ENCODE data around the gene ZNF532.

The ZNF532 gene

GRCh38 chr18:58870621-58871020 is 5.9 kb downstream of the ZNF532 start:
- DNase-seq (ENCODE audit: low read depth) = no peak

DNA sequence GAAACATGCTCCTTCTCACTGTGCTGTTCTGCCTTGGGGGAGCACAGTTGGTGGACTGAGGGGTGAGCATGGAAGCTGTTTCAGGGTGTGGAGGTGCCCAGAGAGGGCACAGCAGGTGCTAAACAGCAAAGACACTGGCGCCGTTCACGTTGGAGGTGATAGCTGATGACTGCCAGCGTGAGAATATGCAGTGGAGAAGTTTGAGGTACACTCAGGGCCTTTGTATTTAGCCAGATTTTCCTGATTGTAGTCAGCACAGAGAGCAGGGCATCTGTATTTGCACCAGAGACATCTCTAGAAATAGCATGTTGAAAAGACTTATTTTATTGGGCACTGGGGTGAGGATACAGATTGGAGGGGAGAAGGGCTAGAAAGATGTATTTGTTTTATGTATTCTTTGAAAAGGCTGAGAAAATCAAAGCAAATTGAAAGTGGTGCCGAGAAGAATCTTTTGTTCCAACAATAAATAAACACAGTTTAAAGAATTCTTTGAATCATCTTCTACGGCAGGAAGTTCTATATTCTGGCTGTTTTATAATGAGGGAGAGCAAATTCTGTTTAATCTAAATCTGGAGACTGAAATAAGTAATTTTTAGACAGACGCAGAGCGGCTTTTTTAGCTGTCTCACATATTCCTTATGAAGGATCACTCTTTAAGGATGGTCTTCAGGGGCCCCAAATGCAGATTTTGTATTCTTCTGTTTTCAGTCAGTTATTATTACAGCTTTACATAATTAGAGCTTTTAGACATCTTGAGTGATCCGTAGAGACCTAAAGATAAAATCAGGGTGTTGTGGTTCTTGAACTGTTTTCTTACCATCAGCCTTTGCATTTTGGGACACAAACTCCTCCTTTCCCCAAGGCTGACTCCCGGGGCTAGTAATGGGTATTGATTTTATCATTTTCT is 7.1 kb downstream of the ZNF532 start:
- DNase-seq (ENCODE audit: low read depth) = no peak

- DNase-seq (ENCODE audit: low read depth) = no peak
Measured at GRCh38 chr18:58878640-58879039, 14.0 kb downstream of the ZNF532 start.

GRCh38 chr18:58881477-58881876 is 16.8 kb downstream of the ZNF532 start:
- DNase-seq (ENCODE audit: low read depth) = no peak

GRCh38 chr18:58882044-58882443 is 17.4 kb downstream of the ZNF532 start:
- DNase-seq (ENCODE audit: low read depth) = no peak

GRCh38 chr18:58882686-58883085 is 18.0 kb downstream of the ZNF532 start:
- no peak for DNase-seq (ENCODE audit: low read depth)

GRCh38 chr18:58884680-58885079 is 20.0 kb downstream of the ZNF532 start:
- no peak for DNase-seq (ENCODE audit: low read depth)

DNA sequence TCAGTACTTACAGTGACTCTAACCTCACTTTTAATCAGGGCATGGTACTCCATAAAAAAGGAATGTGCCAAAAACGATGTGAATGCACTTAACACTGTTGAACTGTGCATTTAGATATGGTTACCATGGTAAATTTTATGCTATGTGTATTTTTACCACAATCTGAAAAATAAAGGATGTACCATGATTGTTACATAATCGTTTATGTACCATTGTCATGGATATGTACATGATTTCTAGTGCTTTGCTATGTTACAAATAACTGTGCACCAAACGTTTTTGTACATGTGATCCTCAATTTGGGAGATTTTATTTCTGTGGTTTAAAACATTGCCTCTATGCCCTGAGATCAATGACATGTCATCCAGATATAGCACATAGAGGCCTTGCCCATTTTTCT is 21.8 kb downstream of the ZNF532 start:
- no peak for DNase-seq (ENCODE audit: low read depth)

GRCh38 chr18:58886864-58887612 is 22.4 kb downstream of the ZNF532 start:
- DNase-seq (ENCODE audit: low read depth) = no peak

DNA sequence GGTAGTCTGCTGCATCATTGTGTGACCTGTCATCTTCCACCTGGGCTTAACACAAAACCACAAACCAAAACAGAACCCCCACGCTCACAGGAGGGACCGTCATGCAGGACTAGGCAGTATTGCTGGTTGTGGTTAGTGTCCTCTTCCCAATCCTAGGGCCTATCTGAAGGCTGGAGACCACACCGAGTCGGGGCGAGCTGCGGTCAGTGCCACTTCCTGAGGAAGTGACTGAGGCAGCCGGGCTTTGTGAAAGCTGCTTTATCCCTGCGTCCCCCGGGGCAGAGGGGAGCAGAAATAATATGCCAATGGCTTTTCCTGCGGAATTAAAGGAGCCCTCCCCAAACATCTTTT is 22.9 kb downstream of the ZNF532 start:
- DNase-seq (ENCODE audit: low read depth) = no peak

DNA sequence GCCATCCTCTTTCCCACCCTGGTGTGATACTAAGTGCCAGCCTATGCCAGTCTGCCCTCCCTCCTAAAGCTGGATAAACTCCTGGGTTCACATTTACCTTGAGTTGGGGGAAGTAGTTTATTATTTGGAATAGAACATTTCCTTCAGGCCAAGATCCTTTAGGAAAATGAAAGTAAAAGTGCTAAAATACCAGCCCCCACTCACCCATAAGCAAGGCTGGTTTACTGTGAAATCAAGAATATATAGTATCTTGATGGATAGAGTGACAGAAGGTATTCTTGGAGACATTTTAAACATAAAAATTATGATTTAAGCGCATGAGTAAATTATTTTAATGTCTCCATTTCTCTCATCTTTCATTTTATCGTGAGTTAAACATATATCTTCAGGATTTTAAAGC is 27.1 kb downstream of the ZNF532 start:
- no peak for DNase-seq (ENCODE audit: low read depth)

GRCh38 chr18:58892488-58892887 is 27.8 kb downstream of the ZNF532 start:
- DNase-seq (ENCODE audit: low read depth) = no peak

DNA sequence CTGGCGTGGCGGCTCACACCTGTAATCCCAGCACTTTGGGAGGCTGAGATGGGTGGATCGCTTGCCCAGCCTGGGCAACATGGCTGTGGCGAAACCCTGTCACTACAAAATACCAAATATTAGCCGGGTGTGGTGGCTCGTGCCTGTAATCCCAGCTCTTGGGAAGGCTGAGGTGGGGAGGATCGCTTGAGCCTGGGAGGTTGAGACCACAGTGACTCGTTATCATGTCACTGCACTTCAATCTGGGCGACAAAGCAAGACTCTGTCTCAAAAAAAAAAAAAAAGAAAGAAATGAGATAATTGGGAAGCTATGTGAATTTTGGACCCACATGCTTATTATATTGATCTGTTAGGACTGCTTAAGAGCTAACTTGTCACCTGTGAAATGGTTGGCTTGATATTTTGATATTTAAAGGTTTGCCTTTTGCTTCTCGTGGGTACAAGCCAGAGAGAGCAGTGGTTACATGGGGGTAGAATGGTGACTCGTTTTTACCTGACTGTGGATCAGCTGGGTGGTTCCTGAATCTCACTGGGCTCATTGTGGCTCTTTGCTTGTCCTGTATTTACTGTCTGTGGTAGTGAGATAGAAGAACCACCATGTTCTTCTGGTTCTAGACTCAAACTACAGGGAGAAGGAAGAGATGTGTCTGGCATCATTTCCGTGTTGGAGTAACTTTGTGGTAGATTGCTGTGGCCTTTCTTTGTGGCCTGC is 28.9 kb downstream of the ZNF532 start:
- DNase-seq (ENCODE audit: low read depth) = no peak

DNA sequence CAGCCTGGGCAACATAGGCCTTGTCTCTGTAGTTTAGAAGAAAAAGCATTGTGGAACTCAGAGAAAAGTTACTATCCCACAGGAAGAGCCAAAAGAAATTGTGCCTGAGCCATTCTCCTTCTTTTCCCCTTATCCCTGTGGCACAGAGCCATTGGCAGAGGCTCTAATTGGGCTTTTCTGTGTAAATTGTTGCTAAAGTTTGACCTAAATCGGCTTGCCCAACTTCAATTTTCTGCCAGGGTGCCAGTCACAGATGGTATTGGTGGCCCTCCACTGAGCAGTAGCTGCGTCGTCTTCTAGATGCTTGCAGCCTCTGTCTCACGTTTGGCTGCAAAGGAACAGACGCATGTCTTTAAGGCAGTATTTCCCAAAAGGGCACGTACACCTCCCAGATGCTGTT is 30.3 kb downstream of the ZNF532 start:
- DNase-seq (ENCODE audit: low read depth) = no peak

GRCh38 chr18:58895385-58895784 is 30.7 kb downstream of the ZNF532 start:
- DNase-seq (ENCODE audit: low read depth) = no peak

DNA sequence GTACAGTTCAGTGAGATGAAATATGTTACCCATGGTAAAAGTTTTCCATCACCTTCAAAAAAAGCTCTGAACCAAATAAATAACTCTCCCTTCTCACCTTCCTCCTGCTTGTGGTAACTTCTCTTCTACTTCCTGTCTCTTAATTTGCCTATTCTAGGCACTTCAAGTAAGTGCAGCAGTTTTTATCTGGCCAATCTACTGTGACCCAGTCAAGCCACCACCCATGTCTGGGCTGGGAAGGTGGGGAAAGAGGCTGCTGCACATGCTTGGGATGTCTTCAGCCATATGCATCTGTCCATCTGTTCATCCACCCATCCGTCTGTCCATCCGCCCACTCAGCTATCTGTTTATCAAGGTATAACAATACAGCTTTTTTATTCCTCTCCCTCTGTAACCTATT is 31.6 kb downstream of the ZNF532 start:
- DNase-seq (ENCODE audit: low read depth) = no peak

DNA sequence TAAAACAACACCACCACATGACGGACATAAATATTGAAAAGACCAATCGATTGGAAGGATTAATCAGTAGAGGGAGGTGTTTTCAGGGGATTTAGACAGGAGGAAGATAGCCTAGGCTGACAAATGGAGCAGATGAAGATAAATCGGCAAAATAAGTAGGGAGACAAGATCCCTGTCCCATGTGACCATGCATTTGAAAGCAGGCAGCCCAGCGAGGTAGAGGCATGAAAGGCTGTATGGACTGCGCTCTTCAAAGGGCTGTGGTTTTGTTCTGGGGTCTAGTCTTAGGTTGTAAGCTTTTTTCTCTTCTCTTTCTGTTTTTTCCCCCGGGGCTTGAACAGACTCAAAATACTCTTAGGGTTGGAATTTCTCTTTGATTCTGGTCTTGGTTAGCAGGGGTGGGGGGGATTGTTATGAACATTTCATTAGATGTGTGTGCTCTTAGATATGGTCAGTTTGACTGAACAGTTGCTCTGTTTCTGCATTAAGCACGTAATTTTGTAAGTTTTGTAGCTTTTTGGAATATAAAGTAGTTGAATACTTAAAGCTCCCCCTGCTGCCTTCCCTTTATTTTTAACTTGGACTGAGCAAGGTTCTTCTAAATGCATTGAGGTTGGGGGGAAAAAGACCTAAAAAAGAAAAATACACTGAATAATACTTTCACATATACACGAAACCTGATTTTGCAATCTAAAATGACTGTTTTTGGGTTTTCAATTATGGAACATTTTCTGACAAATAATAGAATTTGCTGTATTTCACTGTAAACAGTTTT is 32.2 kb downstream of the ZNF532 start:
- DNase-seq (ENCODE audit: low read depth) = no peak

DNA sequence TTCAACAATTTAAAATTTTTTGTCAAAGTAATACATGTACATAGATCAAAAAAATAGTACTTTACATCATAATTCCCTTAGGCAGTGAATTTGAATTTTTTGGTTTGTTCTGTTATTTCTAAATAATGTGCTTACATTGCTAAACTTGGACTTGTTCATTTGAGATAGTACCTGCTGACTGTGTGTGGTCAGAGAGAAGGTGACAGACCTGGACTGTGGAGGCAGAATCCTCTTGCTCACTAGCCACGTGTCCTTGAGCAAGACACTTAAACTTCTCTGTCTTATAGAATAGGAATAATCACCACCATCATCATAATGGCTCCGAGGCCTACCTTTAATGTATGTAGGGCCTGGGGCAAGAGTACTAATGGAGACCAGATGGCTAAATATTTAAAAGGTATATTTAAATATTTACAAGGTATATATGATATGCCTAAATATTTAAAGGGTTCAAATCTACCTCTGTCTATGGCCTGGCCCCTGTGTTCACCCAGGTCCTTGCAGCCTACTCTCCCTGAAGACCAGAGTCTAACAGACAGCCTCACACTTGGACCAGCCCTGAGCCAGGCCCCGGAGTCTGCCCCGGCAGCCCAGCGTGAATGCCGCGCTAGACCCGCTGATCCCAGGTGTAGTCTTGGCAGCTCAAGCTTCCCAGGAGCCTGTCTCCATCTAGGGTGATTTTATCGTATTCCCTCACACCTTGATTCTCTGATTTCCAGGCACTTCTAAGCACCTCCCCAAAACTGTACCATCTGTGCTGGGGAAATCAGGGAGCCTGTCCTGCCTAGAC is 33.5 kb downstream of the ZNF532 start:
- no peak for DNase-seq (ENCODE audit: low read depth)

- no peak for DNase-seq (ENCODE audit: low read depth)
Measured at GRCh38 chr18:58900015-58900649, 35.5 kb downstream of the ZNF532 start.

DNA sequence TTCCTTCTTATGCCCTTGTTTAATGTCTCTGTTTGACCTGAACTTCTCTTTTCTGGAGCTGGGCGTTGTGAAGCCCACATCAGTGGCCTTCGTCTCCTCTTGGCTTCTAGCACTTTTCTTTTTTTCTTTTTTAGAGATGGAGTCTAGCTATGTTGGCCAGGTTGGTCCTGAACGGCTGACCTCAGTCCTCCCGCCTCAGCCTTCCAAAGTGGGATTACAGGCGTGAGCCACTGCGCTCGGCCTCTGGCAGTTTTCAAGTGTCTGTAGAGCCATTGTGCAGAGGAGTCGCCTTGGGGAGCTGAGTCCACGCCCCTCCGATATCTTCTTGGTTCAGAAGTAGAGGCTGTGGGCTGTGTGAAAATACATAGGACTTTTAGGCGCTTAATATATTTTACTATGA is 36.5 kb downstream of the ZNF532 start:
- no peak for DNase-seq (ENCODE audit: low read depth)

DNA sequence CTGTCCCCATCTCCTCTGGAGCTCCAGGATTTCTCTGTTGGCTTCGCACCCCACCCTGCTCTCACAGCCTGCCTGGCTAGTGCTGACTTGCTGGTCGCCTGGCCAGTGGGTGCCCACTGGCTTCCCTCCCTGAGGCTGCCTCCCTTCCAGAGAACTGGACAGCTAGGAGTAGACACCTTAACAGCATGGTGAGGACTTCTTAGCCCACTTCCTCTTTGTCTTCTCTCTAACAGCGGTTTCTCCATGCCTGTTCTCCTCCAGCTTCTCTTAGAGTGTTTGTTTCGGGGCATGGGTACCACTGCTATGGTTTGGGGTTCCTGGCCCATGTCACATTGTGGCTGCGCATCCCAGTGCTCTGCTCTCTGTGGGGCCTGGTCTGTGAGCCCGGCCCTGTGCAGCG is 37.1 kb downstream of the ZNF532 start:
- DNase-seq (ENCODE audit: low read depth) = no peak

Measured in GM04504 (cell line).